ENCODE results near the gene DQX1.

GRCh38 chr2:74502147-74502719 lies 23.8 kb downstream of the DQX1 start:
- TF ChIP-seq CTCF (conservative IDR thresholded peaks at IDR 0.05): no peak
- no peak for TF ChIP-seq EZH2 (IDR thresholded peaks at IDR 0.05; ENCODE audit: low read depth)

Measured in PC-9 (cell line).